ENCODE results near the gene UNC5B.
"Not testable (repeated sequence)": the region's sequence is repeated elsewhere in the genome, so short reads cannot be mapped to it uniquely, and the experiment has no call there.

Gene UNC5B

DNA sequence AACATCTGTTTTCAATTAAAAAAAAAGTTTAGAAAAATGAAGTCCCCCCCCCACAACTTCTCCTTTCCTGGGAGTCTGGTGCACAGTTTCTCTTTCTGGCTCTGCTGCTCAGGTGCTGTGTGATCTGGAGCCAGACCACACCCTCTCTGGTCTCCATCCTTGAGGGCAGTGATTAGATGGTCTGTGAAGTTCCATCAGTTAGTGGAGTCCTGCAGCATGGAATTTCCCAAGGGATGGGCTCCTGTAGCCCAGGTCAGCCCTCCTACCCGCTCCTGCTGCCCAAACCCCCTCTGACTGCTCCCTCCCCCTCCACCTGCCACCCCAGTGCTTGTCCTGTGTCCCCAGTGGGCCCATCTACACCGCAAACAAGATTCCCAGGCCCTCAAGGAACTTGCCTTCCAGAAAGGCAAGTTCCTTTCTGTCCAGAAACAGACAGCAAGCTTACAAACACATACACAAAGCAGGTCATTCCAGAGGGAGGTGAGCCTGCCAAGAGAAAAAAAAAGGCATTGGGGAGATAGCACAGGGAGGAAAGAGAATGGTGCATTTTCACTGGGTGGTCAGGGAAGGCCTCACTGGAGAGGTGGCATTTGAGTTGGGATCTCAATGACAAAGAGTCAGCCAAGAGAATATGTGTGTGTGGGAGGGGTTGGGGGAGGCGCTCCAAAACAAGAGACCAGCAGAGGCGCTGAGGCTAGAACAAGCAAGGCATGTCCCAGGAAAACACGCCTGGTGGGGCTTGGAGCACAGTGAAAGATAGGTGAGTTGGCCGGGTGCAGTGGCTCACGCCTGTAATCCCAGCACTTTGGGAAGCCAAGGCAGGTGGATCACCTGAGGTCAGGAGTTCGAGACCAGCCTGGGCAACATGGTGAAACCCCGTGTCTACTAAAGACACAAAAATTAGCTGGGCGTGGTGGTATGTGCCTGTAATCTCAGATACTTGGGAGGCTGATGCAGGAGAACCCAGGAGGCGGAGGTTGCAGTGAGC, 57.2 kb downstream of the UNC5B start:
- DNase-seq = no peak

DNA sequence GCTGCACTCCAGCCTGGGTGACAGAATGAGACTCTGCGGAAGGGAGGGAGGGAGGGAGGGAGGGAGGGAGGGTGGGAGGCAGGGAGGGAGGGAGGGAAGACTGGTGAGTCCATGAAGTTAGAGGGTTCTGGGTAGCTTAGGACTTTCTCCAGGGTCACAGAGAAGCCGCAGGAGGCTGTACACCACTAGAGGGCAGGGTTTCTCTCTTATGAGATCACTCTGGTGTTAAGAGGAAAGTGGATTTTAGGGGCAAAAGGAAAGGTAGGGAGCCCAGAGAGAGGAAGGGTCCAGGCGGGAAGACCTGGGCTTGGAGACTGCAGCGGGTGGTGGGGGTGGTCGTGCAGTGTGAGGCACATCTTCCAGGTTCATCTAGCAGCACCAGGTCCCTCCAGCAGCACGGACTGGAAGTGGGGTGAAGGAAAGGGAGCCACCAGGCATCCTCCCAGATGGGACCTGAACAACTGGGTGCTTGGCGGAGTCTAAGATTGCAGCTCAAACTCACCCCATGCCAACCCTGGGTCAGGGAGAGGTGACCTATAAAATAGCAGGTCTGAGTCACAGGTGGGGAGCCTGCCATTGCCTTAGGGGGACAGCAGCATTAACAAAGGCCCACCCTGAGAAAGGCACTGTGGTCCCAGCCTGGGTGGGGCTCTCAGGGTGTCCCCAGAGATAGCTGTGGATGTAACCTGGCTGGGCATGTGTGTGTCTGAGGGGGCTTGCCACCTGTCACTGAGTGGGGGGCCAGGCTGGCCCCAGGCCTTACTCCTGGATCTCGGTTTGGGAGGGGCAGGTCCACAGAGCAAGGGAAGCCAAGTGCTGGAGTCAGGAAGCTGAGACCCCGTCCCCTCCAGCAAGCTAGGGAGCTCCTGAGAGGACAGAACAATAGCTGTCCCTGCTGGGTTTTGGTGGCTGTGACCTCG, 58.2 kb downstream of the UNC5B start:
- DNase-seq = no peak

DNA sequence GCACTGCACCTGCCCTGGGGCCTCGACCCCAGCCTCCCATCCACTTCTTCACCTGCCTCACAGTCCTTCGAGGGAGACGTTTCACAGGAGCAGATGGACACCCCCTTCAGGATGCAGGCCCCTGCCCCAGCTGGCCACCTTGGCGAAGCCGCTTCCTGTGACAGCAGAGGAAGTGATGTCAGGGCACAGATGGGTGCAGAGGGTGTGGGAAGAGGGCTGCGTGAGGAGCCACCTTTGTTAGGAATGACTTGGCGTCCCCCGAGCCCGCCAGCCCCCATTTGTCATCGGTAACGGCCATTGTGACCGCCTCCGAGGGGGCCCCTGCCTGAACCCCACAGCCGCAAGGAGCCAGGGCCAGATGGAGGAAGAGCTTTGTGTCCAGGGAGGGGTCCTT, 59.3 kb downstream of the UNC5B start:
- DNase-seq = no peak

GRCh38 chr10:71272056-71272771, 59.8 kb downstream of the UNC5B start:
- no peak for DNase-seq

DNA sequence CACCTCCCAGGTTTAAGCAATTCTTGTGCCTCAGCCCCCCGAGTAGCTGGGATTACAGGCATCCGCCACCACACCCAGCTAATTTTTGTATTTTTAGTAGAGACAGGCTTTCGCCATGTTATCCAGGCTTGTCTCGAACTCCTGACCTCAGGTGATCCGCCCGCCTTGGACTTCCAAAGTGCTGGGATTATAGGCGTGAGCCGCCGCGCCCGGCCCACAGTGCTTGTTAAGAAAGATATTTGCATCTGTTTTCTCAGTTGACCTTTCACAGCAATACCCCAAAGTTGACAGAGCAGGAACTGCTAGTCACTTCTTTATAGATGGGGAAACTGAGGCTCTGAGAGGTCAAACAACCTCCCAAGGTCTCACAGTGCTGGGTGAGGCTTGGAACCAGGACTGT, 60.6 kb downstream of the UNC5B start:
- not testable (repeated sequence) for DNase-seq

- DNase-seq = no peak
Measured at GRCh38 chr10:71273506-71273905, 61.1 kb downstream of the UNC5B start.

DNA sequence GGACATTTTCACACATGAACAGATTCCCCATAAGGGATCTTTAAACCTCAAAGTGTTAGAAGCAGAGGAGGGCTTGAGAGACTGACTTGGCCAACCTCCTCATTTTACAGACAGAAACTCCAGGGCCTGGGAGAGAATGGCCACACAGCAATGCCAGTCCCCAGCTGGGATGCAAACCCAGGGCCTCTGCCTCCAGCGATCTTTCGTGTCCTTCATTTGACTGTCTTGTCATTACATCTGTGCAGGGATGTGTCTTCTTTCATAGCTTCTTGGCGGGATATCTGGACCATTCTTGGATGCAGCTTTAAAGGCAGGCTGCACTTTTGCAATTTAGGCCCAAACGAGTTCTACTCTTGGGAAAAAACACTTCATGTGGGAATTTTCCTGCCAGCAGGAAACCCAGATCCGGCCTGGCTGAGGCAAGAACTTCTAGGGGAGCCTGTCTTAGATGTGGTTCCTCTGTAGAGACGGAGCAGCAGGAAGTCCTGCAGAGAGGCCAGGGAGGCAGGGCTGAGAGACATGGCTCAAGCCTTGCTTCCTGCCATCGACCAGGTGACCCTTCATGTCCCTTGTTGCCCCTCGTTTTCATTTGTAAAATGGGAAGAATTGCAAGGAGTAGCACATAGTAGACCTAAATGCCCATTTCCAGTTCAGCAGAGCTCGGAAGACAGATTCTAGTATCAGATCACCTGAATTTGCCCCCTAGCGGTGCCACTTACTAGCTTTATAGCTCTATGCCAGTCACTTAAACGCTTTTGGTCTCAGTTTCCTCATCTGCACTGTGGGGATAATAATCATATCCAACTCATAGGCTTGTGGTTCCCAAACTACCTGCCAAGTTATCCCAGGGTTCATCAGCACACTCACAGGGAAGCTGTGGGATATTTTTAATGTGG, 62.8 kb downstream of the UNC5B start:
- DNase-seq = no peak

GRCh38 chr10:71276873-71277272, 64.5 kb downstream of the UNC5B start:
- no peak for DNase-seq

- no peak for DNase-seq
Measured at GRCh38 chr10:71277914-71278665, 65.7 kb downstream of the UNC5B start.

DNA sequence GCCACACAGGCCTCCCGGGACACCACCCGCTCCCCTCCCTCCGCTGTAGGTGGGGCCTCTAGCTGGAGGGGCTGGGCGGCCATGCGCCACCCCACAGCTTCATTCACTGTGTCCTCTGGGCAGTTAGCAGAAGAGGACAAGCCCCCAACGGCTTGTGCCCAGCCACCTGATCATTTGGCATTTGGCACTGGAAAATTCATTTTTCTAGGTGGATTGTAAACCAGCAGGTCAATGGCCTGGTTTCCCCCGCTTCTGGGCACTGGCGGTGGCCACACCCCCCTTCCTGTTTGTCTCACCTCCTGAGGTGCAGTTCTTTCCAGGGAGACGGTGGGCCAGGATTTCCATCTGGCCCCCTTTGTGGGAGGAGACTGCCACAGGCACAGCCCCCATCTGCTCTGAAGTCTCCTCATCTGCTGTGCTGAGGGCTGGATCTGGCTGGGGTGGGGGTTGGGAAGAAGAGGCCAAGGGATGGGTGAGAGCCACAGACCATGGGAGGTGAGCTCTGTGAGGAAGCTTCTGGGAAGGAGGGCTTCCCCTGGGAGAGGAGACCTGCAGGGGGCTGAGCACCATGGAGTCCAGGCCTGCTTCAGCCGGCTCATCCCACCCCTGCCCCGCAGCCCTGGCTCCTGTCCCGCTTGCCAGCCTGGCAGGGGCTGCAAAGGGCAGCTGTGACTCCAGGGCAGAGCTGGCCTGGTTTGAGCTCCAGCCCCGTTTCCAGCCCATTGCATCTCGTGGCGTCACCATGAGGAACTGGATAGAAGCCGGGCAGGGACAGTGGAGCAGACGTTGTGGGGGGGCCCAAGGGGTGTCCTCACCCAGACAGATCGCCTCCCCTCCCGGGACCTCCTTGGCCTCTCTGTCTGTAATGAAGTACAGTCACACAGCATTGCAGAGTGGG, 66.6 kb downstream of the UNC5B start:
- no peak for DNase-seq

- no peak for DNase-seq
Measured at GRCh38 chr10:71279590-71280170, 67.3 kb downstream of the UNC5B start.

DNA sequence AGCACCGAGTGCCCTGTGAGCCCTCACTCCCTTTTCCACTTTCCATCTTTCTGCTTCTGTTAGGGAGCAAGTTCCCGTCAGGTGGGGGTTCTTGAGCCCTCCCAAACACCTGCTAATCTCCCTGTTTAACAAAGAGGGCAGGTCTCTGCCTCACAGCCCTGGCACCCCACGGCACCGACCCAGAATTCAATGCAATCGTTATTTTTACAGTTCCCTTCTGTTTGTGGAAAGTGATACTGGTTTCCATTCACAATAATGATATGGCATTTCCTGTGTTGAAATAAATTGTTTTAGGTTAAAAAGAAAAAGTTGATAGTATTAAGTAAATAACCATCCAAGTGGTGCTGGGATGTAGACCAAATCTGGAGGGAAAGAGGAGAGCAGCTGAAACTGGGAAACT, 67.8 kb downstream of the UNC5B start:
- no peak for DNase-seq

DNA sequence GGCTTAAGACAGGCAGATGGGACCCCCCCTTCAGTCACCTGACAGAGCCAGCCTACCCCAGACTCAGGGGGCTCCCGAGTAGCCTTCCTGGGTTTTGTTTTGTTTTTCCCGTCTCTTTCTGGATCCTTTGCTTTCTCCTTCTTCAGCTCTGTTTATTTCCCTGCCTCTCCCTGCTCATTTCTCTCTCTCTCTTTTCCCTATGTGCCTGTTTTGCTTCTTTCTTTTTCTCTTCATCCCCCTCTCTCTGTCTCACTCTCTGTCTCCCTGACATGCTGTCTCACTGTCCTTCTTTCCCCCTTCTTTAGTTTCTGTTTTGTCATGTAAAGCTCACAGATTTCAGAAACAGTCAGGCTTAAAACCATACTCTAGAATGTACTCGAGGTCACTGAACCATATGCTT, 68.5 kb downstream of the UNC5B start:
- no peak for DNase-seq

DNA sequence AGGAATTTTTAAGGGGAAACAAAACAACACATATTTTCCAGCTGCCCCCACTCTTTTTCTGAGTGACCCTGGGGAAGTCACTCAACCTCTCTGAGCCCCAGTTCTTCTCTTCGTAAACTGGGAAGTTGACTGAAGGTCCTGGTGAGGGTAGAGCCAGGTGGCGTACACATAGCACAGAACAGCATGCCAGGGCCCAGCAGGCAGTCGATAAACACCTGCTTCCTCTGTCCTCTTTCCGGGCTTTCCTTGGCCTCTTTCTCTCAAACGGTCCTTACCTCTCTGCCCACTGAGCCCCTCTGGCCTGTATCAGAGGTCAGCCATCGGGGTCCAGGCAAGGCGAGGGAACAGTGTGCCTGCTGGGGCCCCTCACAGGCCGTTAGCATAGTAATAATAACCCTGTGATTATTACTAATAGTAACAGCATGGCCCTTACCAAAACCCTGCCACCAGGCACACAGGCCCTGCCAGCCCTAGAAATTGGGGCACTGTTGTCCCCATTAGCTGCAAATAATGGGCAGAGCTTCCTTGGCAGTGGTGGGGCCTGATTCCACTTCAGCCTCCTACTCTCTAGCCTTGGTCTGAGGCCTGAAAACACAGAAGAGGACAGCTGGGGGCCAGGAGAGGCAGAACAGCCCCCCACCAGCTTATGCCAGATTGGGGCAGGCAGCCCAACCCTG, 69.4 kb downstream of the UNC5B start:
- no peak for DNase-seq

DNA sequence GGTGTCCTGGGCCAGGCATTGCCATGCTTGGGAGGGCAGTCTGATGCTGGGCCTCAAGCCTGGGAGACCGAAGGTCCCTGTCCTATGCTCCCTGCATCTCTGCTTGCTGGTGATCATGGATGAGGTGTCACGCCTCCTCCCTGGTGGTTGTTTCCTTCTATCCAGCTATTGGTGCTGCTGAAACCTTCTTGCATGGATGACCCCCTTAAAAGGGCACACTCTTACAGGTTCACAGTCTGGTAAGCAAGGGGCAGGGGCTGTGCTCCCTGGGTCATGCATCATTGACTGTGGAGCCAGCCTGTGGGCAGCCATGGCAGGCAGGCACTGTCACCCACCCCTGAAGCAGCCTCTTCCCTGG, 69.9 kb downstream of the UNC5B start:
- no peak for DNase-seq

DNA sequence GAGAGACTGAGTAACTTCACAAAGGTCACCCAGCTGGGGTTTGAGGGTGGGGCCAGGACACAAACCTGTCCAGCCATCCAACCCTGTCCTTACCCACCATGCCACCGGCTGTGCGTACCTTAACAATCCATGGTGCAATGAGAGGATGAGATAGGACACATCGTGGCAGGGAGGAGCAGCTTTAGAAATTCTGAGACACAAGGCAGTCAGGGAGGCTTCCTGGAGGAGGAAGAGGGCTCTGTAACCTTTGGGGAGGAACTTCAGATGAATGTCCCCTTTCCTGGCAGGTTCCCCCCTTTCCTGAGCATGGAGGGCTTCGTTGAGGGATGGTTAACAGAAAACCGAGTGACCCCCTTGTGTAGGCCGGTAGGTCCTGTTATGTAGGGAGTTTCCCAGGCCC, 71.0 kb downstream of the UNC5B start:
- no peak for DNase-seq

- DNase-seq = no peak
Measured at GRCh38 chr10:71283876-71284275, 71.5 kb downstream of the UNC5B start.

DNA sequence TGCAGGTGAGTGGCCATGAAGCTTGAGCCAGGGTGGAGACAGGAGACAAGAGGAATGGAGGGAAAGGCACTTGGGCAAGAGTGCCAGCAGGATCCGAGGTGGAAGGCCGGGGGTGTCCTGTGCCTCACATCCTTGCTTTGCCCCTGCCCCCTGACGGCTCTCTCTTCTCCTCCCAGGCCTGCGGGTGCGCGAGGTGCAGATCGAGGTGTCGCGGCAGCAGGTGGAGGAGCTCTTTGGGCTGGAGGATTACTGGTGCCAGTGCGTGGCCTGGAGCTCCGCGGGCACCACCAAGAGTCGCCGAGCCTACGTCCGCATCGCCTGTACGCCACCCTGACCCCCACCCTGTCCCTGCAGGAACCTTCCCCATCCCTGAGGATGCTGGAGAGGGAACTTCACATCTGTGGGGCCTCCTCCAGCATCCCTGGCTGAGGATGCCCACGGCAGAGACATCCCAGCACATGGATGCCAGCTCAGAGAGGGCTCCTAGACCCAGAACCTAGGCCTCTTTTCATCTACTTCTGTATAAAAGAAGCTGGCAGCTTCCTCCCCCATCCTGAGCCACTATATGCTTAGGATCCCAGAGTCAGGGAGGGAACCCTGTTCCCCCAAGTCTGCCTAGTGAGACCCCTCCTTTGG, 72.3 kb downstream of the UNC5B start:
- no peak for DNase-seq

GRCh38 chr10:71285180-71285545, 72.8 kb downstream of the UNC5B start:
- DNase-seq = no peak

Measured in activated T-cell treated with anti-CD3 and anti-CD28 coated beads for 4 hours (primary cell).